Measurements from ENCODE around the gene ARHGAP21.

The ARHGAP21 gene

GRCh38 chr10:24701447-24701846, 22.2 kb downstream of the ARHGAP21 start:
- DNase-seq (ENCODE audit: low read depth): no peak
- no peak for TF ChIP-seq CTCF (IDR thresholded peaks at IDR 0.05; ENCODE audit: insufficient read depth, low read depth, low read length, missing control alignments)
- no peak overlapping the region for H3K4me3 ChIP-seq (ENCODE audit: low read length)

GRCh38 chr10:24700948-24701347, 22.7 kb downstream of the ARHGAP21 start:
- H3K4me3 ChIP-seq (ENCODE audit: low read length): no peak overlapping the region
- no peak for TF ChIP-seq CTCF (IDR thresholded peaks at IDR 0.05; ENCODE audit: insufficient read depth, low read depth, low read length, missing control alignments)
- no peak for DNase-seq (ENCODE audit: low read depth)

- no peak for DNase-seq (ENCODE audit: low read depth)
- no peak overlapping the region for H3K4me3 ChIP-seq (ENCODE audit: low read length)
Observed at GRCh38 chr10:24698270-24698669, 25.4 kb downstream of the ARHGAP21 start.

GRCh38 chr10:24697080-24697479, 26.6 kb downstream of the ARHGAP21 start:
- no peak overlapping the region for H3K4me3 ChIP-seq (ENCODE audit: low read length)
- no peak for DNase-seq (ENCODE audit: low read depth)
- TF ChIP-seq CTCF (IDR thresholded peaks at IDR 0.05; ENCODE audit: insufficient read depth, low read depth, low read length, missing control alignments): no peak

More at GRCh38 chr10:24698270-24698669, 25.4 kb downstream of the ARHGAP21 start:
- no peak for TF ChIP-seq CTCF (IDR thresholded peaks at IDR 0.05; ENCODE audit: insufficient read depth, low read depth, low read length, missing control alignments)

GRCh38 chr10:24695452-24695851, 28.2 kb downstream of the ARHGAP21 start:
- DNase-seq (ENCODE audit: low read depth): no peak
- no peak for TF ChIP-seq CTCF (IDR thresholded peaks at IDR 0.05; ENCODE audit: insufficient read depth, low read depth, low read length, missing control alignments)
- H3K4me3 ChIP-seq (ENCODE audit: low read length): no peak overlapping the region

- TF ChIP-seq CTCF (IDR thresholded peaks at IDR 0.05; ENCODE audit: insufficient read depth, low read depth, low read length, missing control alignments): no peak
- no peak for DNase-seq (ENCODE audit: low read depth)
- H3K4me3 ChIP-seq (ENCODE audit: low read length): no peak overlapping the region
Observed at GRCh38 chr10:24694086-24694485, 29.6 kb downstream of the ARHGAP21 start.

GRCh38 chr10:24690961-24691512, 32.6 kb downstream of the ARHGAP21 start:
- TF ChIP-seq CTCF (IDR thresholded peaks at IDR 0.05; ENCODE audit: insufficient read depth, low read depth, low read length, missing control alignments): no peak
- H3K4me3 ChIP-seq (ENCODE audit: low read length): no peak overlapping the region
- DNase-seq (ENCODE audit: low read depth): no peak
